Measurements from ENCODE around the gene CLCC1.

DNA sequence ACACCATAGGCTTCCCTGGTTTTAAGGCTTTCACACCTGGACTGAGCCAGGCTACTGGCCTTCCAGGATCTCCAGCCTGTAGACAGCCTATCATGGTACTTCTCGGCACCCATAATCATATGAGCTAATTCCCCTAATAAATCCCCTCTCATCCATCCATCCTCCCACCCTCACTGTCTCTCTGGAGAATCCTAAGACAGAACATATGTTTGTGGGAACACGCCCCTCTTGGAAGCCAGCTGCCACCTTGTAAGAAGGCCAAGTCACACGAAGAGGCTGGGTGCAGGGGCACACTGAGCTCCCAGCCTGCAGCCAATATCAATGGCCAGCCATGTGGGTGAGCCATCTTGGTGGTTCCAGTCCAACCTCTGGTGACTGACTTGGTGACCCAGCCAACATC is 7.4 kb downstream of the CLCC1 start:
- TF ChIP-seq, protein P1, sequence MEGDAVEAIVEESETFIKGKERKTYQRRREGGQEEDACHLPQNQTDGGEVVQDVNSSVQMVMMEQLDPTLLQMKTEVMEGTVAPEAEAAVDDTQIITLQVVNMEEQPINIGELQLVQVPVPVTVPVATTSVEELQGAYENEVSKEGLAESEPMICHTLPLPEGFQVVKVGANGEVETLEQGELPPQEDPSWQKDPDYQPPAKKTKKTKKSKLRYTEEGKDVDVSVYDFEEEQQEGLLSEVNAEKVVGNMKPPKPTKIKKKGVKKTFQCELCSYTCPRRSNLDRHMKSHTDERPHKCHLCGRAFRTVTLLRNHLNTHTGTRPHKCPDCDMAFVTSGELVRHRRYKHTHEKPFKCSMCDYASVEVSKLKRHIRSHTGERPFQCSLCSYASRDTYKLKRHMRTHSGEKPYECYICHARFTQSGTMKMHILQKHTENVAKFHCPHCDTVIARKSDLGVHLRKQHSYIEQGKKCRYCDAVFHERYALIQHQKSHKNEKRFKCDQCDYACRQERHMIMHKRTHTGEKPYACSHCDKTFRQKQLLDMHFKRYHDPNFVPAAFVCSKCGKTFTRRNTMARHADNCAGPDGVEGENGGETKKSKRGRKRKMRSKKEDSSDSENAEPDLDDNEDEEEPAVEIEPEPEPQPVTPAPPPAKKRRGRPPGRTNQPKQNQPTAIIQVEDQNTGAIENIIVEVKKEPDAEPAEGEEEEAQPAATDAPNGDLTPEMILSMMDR (conservative IDR thresholded peaks at IDR 0.05; ENCODE audit: low read length): no peak
- no peak for TF ChIP-seq EZH2phosphoT487 (IDR thresholded peaks at IDR 0.05; ENCODE audit: borderline replicate concordance, low read depth, low read length)
